CD4-positive, alpha-beta T cell (primary cell): ENCODE data around the gene FSTL4. TPM values are rescaled to one million over a fixed set of nuclear protein-coding genes. Genes with fewer than 3 reads are reported as not detected.

ENCODE experiments used
- ATAC-seq: fragments of 200-7000 bp; cut with Tn5 transposase; one replicate; pipeline ENCODE4 v1.10.0; 2022; ENCODE audit warnings: mild to moderate bottlenecking; ENCODE audit not compliant: poor library complexity
- CTCF ChIA-PET: fragments of 350-600 bp; sonication (Branson Sonifier 250); formaldehyde crosslinking; loops from one replicate; lab custom pipeline; 2021; ENCODE audit warnings: antibody characterized with exemption, inconsistent platforms; lab: Charles Lee
- POLR2A ChIA-PET: fragments of 350-600 bp; sonication (Branson Sonifier 250); formaldehyde crosslinking; loops from one replicate; lab custom pipeline; 2021; ENCODE audit warnings: antibody characterized with exemption, inconsistent platforms; lab: Charles Lee
- DNase-seq, 14 experiments: peaks; one replicate each; pipeline ENCODE4 v3.0.0-alpha.2; 2013 to 2020; ENCODE audit warnings: mixed read lengths in 2 of 14
- H3K27ac ChIP-seq, 2 donors: one replicate each; pipeline versions ENCODE4 v1.5.1 to v1.7.0; 2013; ENCODE audit warnings: low read length in 2 of 2, low read depth in 1 of 2, mild to moderate bottlenecking in 1 of 2
- H3K27me3 ChIP-seq, 2 experiments: 1 replicate in 1 of 2; 2 replicates in 1 of 2; pipeline versions ENCODE4 v1.6.1 to v1.7.0; 2013; ENCODE audit warnings: low read length in 2 of 2, control low read depth in 1 of 2, mild to moderate bottlenecking in 1 of 2, moderate library complexity in 1 of 2; ENCODE audit not compliant: insufficient read depth in 2 of 2, control insufficient read depth in 1 of 2
- H3K36me3 ChIP-seq: one replicate; pipeline ENCODE4 v1.6.1; 2013; ENCODE audit warnings: low read length, control low read depth; ENCODE audit not compliant: insufficient read depth
- H3K4me1 ChIP-seq: one replicate; pipeline ENCODE4 v1.6.1; 2013; ENCODE audit warnings: low read length, control low read depth; ENCODE audit not compliant: insufficient read depth
- H3K4me3 ChIP-seq: one replicate; pipeline ENCODE4 v1.5.1; 2013; ENCODE audit warnings: mild to moderate bottlenecking, low read length, moderate library complexity
- H3K9me3 ChIP-seq, 2 experiments: 1 replicate in 1 of 2; 2 replicates in 1 of 2; pipeline versions ENCODE4 v1.6.1 to v1.7.0; 2013; ENCODE audit warnings: low read length in 2 of 2, mild to moderate bottlenecking in 2 of 2, control low read depth in 1 of 2, moderate library complexity in 1 of 2; ENCODE audit not compliant: control insufficient read depth in 1 of 2, insufficient read depth in 1 of 2
- H3K27ac Mint-ChIP-seq: one replicate; pipeline ENCODE4 v1.8.0; 2020; ENCODE audit warnings: mixed read lengths
- H3K27me3 Mint-ChIP-seq: one replicate; pipeline ENCODE4 v1.8.0; 2021; ENCODE audit warnings: mixed read lengths
- H3K36me3 Mint-ChIP-seq: one replicate; pipeline ENCODE4 v1.8.0; 2021; ENCODE audit warnings: low read depth, mixed read lengths
- H3K4me1 Mint-ChIP-seq: one replicate; pipeline ENCODE4 v1.8.0; 2021; ENCODE audit warnings: low read depth, mixed read lengths
- H3K4me3 Mint-ChIP-seq: one replicate; pipeline ENCODE4 v1.8.0; 2020; ENCODE audit warnings: mild to moderate bottlenecking, mixed read lengths
- H3K9me3 Mint-ChIP-seq: one replicate; pipeline ENCODE4 v1.8.0; 2020; ENCODE audit warnings: mixed read lengths
- intact Hi-C, 2 experiments: fragments of 100-400 bp; cut with DNase I in 1 of 2; cut with micrococcal nuclease in 1 of 2; formaldehyde crosslinking; loops; one replicate each; pipeline versions ENCODE4 v1.15.1 to v1.9.0; 2023 to 2025; cut with DNase I, micrococcal nuclease
- total RNA-seq, 174 experiments: library from RNA in 2 of 174; stranded (reverse) in 2 of 174; gene quantifications; one replicate each; pipeline ENCODE4 v1.2.3 and lab custom pipeline; 2021 to 2026
- TF ChIP-seq, protein P1 (sequence below): fragments of 200-600 bp; IDR thresholded peaks from one replicate; pipeline ENCODE4 v1.8.0; 2022; ENCODE audit warnings: antibody characterized with exemption, mild to moderate bottlenecking

Gene FSTL4
- total RNA-seq, 2 experiments from 2014 or later: not detected

- no peak overlapping the region for H3K27ac Mint-ChIP-seq
- Histone ChIP-seq H3K36me3 (no peaks in the 10 kb centered on the region), H3K4me1 (no peaks in the 10 kb centered on the region), H3K27me3 (peaks cover 0 to 2% of the 10 kb centered on the region in 2 experiments), H3K27ac (no peak overlapping the region), H3K4me3 (no peak overlapping the region), H3K9me3 (no peaks in the 10 kb centered on the region)
- no peak overlapping the region for H3K4me3 Mint-ChIP-seq
- H3K9me3 Mint-ChIP-seq: no peaks in the 10 kb centered on the region
- H3K4me1 Mint-ChIP-seq: no peaks in the 10 kb centered on the region
- ATAC-seq: no peak
- intact Hi-C loops: no loop called here
- H3K27me3 Mint-ChIP-seq: peaks cover 4% of the 10 kb centered on the region
- H3K36me3 Mint-ChIP-seq: no peaks in the 10 kb centered on the region
- TF ChIP-seq, protein P1, sequence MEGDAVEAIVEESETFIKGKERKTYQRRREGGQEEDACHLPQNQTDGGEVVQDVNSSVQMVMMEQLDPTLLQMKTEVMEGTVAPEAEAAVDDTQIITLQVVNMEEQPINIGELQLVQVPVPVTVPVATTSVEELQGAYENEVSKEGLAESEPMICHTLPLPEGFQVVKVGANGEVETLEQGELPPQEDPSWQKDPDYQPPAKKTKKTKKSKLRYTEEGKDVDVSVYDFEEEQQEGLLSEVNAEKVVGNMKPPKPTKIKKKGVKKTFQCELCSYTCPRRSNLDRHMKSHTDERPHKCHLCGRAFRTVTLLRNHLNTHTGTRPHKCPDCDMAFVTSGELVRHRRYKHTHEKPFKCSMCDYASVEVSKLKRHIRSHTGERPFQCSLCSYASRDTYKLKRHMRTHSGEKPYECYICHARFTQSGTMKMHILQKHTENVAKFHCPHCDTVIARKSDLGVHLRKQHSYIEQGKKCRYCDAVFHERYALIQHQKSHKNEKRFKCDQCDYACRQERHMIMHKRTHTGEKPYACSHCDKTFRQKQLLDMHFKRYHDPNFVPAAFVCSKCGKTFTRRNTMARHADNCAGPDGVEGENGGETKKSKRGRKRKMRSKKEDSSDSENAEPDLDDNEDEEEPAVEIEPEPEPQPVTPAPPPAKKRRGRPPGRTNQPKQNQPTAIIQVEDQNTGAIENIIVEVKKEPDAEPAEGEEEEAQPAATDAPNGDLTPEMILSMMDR: no peak
- no peak for DNase-seq
- CTCF ChIA-PET: no interaction called here
- POLR2A ChIA-PET: no interaction called here
Observed at GRCh38 chr5:133356396-133356983, 255.9 kb downstream of the FSTL4 start.

DNA sequence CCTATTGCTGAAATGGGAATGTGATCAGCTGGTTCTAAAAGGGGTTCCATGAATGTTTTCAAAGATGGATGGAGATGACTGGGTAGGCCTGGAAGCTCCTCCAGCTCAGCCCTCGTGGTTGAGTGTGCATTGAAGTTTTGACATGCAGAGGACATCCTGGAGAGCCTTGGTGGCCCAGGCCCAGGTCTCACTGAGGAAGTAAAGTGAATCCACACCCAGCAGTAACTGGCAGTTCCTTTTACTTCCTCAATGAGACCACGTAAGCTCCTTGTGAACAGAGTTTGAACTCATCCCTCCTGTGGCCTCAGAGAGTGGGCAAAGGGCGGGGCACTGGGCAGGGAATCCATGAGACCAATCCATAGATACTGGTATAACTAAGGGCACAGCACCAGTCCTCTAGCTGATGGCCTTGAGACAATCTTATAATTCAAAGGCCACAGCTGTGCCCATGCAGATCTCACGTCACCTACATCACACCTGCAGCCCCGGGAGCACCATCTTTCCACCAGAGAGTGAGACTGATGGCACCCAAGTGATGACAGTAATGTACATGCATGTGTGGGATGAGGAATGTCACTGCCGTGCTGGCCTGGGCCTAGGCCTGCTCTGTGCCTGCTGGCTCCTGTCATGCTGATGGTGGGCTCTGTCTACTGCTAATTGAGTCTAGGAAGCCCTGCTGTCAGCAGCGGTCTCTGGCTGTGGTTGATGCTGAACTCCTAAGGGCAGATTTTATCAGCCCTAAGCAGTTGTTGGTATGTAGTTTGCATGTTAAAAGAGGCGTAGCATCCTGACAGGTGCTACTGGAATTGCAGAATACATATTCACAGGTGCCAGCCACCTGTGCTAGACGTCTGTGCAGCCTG lies 257.8 kb downstream of the FSTL4 start:
- H3K9me3 Mint-ChIP-seq: no peaks in the 10 kb centered on the region
- no peaks in the 10 kb centered on the region for H3K4me1 Mint-ChIP-seq
- H3K27ac Mint-ChIP-seq: no peak overlapping the region
- ATAC-seq (no peak), DNase-seq (peak in 1 of 14 experiments; percentile 2)
- H3K27me3 Mint-ChIP-seq: peaks cover 4% of the 10 kb centered on the region
- H3K36me3 ChIP-seq: no peaks in the 10 kb centered on the region
- H3K4me3 Mint-ChIP-seq: no peak overlapping the region
- intact Hi-C loops: no loop called here
- peaks cover 4 to 7% of the 10 kb centered on the region in 2 experiments for H3K27me3 ChIP-seq
- no peak overlapping the region for H3K27ac ChIP-seq
- no peaks in the 10 kb centered on the region for H3K9me3 ChIP-seq
- no peaks in the 10 kb centered on the region for H3K4me1 ChIP-seq
- no peak overlapping the region for H3K4me3 ChIP-seq
- no peaks in the 10 kb centered on the region for H3K36me3 Mint-ChIP-seq
- CTCF ChIA-PET: no interaction called here
- TF ChIP-seq, protein P1: no peak
- POLR2A ChIA-PET: no interaction called here

DNA sequence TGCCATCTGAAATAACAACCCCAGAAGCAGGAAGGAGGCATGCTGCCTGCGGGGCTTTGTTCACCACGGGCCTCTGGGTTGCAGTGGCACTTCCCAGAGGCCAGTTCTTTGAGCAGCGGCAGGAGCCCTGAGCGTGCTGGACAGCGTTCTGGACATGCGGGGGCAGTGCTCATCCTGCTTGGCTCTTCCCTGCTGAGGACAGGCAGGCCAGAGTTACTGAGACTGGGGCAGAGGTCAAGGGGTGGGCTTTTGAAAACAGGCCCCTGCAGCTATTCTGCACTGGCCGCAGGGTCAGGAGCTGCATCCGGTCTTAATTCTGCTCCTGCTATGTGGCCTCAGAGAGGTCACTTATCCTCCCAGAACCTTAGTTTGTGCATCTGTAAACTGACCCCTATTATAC lies 258.6 kb downstream of the FSTL4 start:
- H3K4me3 Mint-ChIP-seq: no peak overlapping the region
- H3K27me3 Mint-ChIP-seq: peaks cover 4% of the 10 kb centered on the region
- no peaks in the 10 kb centered on the region for H3K9me3 Mint-ChIP-seq
- Histone ChIP-seq H3K27ac (no peak overlapping the region), H3K4me1 (no peaks in the 10 kb centered on the region), H3K27me3 (peaks cover 4 to 7% of the 10 kb centered on the region in 2 experiments), H3K9me3 (no peaks in the 10 kb centered on the region), H3K36me3 (no peaks in the 10 kb centered on the region), H3K4me3 (no peak overlapping the region)
- ATAC-seq (no peak), DNase-seq (no peak)
- H3K4me1 Mint-ChIP-seq: no peaks in the 10 kb centered on the region
- H3K27ac Mint-ChIP-seq: no peak overlapping the region
- POLR2A ChIA-PET: no interaction called here
- H3K36me3 Mint-ChIP-seq: no peaks in the 10 kb centered on the region
- TF ChIP-seq, protein P1: no peak
- intact Hi-C loops: no loop called here
- CTCF ChIA-PET: no interaction called here
